ENCODE results near the gene LCN10. TPM values are rescaled to one million over a fixed set of nuclear protein-coding genes. Genes with fewer than 3 reads are reported as not detected.
A peak's percentile ranks its signal among the peaks of the same experiment; 100 is the strongest.

Gene LCN10
- total and polyA plus RNA-seq, 2 experiments from 2014 or later = not detected

GRCh38 chr9:136720898-136721338 is 21.8 kb downstream of the LCN10 start:
- Histone ChIP-seq H3K4me2 (ENCODE audit: unreplicated experiment) (no peak overlapping the region), H4K20me1 (ENCODE audit: insufficient read depth) (peaks cover 14% of the 10 kb centered on the region; the same call in 1 of the 2 replicates), H3K79me2 (ENCODE audit: insufficient read depth) (peaks cover 7% of the 10 kb centered on the region), H3K27me3 (replicated peaks; ENCODE audit: insufficient read depth) (no peaks in the 10 kb centered on the region), H3K4me3 (no peak overlapping the region), H3F3A (ENCODE audit: insufficient read depth) (peaks cover 26% of the 10 kb centered on the region), H3K36me3 (ENCODE audit: low read depth) (peaks cover 13% of the 10 kb centered on the region; the same call in 1 of the 2 replicates), H3K9me2 (ENCODE audit: insufficient read depth) (no peaks in the 10 kb centered on the region), H3K9ac (no peak overlapping the region), H3K9me3 (ENCODE audit: low read depth) (no peaks in the 10 kb centered on the region), H3K4me1 (ENCODE audit: insufficient read depth) (peaks cover 12% of the 10 kb centered on the region), H2AFZ (no peak overlapping the region), H3K27ac (no peak overlapping the region; the same call in 1 of the 2 replicates)
- in situ Hi-C loops (cut with MboI) = no loop called here
- no peak for DNase-seq
- 59 to 64% methylated on average over 11 of the region's 11 CpGs for WGBS, 2 experiments (ENCODE audit: low coverage in 1 of 2, low lambda C conversion rate in 2 of 2, missing lambda C conversion rate in 2 of 2)
- TF ChIP-seq EZH2phosphoT487 (IDR thresholded peaks at IDR 0.05; ENCODE audit: insufficient read depth, low read depth) (no peak), EZH2 (IDR thresholded peaks at IDR 0.05; ENCODE audit: insufficient read depth, poor library complexity, severe bottlenecking) (no peak)

- peak; percentile 46 for DNase-seq
- H3K4me2 ChIP-seq (ENCODE audit: unreplicated experiment) = no peak overlapping the region
These were observed 22.4 kb downstream of the LCN10 start for GRCh38 chr9:136720251-136720897.

DNA sequence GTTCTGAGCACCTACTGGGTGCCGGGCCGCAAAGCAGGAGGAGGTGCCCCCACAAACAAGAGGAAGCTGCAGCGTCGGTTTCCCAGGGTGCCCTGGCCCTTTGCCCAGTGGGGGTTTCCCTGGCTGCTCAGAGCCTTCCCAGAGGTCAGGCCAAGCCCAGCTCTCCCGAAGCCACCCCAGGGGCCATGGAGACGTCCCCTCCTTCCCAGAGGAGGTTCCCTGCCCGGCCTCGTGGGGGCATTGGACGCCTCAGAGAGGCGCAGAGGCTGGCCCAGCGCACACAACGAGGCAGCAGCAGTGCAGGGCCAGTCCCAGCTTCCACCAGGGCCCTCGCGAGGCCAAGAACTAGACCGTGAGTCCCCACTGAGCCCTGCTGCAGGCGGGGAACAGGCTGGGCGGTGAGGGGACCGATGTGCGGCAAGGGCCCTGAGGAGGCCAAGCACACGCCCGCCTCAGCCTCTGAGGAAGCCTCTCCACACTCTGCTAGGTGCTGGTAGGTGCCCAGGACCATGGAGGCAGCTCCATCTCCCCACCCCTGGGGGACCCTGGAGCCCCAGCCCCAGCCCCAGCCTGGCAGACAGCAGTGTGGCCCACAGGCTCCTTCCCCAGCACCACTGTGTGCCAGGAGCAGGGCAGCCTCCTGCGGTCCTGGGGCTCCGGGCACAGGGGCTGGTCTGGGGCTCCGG is 23.4 kb downstream of the LCN10 start:
- Histone ChIP-seq H2AFZ (no peak overlapping the region), H3F3A (ENCODE audit: insufficient read depth) (peaks cover 13% of the 10 kb centered on the region), H3K27me3 (replicated peaks; ENCODE audit: insufficient read depth) (no peaks in the 10 kb centered on the region), H3K79me2 (ENCODE audit: insufficient read depth) (no peaks in the 10 kb centered on the region), H3K9me2 (ENCODE audit: insufficient read depth) (no peaks in the 10 kb centered on the region), H4K20me1 (ENCODE audit: insufficient read depth) (0 out of 2 replicates have a peak, but pooled peaks cover 2% of the 10 kb centered on the region), H3K4me3 (no peak overlapping the region), H3K4me2 (ENCODE audit: unreplicated experiment) (no peak overlapping the region), H3K36me3 (ENCODE audit: low read depth) (0 out of 2 replicates have a peak, but pooled peaks cover 7% of the 10 kb centered on the region), H3K9me3 (ENCODE audit: low read depth) (no peaks in the 10 kb centered on the region), H3K27ac (no peak overlapping the region), H3K9ac (no peak overlapping the region), H3K4me1 (ENCODE audit: insufficient read depth) (peaks cover 7% of the 10 kb centered on the region)
- no peak for DNase-seq
- TF ChIP-seq EZH2phosphoT487 (IDR thresholded peaks at IDR 0.05; ENCODE audit: insufficient read depth, low read depth) (no peak), EZH2 (IDR thresholded peaks at IDR 0.05; ENCODE audit: insufficient read depth, poor library complexity, severe bottlenecking) (no peak)
- WGBS, 2 experiments (ENCODE audit: low coverage in 1 of 2, low lambda C conversion rate in 2 of 2, missing lambda C conversion rate in 2 of 2) = 86 to 92% methylated on average over 15 to 24 of the region's 24 CpGs
- in situ Hi-C loops (cut with MboI) = no loop called here

More at GRCh38 chr9:136720251-136720897, 22.4 kb downstream of the LCN10 start:
- Histone ChIP-seq H2AFZ (no peak overlapping the region), H3K9me2 (ENCODE audit: insufficient read depth) (no peaks in the 10 kb centered on the region), H3K36me3 (ENCODE audit: low read depth) (0 out of 2 replicates have a peak, but pooled peaks cover 11% of the 10 kb centered on the region), H3K79me2 (ENCODE audit: insufficient read depth) (peaks cover 2% of the 10 kb centered on the region; the same call in 1 of the 2 replicates), H3K27ac (no peak overlapping the region), H3F3A (ENCODE audit: insufficient read depth) (peaks cover 20% of the 10 kb centered on the region), H3K9me3 (ENCODE audit: low read depth) (no peaks in the 10 kb centered on the region), H4K20me1 (ENCODE audit: insufficient read depth) (peaks cover 9% of the 10 kb centered on the region; the same call in 1 of the 2 replicates), H3K9ac (no peak overlapping the region), H3K27me3 (replicated peaks; ENCODE audit: insufficient read depth) (no peaks in the 10 kb centered on the region), H3K4me3 (no peak overlapping the region), H3K4me1 (ENCODE audit: insufficient read depth) (peaks cover 7% of the 10 kb centered on the region)
- no peak for TF ChIP-seq EZH2phosphoT487 (IDR thresholded peaks at IDR 0.05; ENCODE audit: insufficient read depth, low read depth)
- TF ChIP-seq EZH2 (IDR thresholded peaks at IDR 0.05; ENCODE audit: insufficient read depth, poor library complexity, severe bottlenecking) = no peak
- WGBS, 2 experiments (ENCODE audit: low coverage in 1 of 2, low lambda C conversion rate in 2 of 2, missing lambda C conversion rate in 2 of 2) = 26 to 29% methylated on average over 17 to 20 of the region's 20 CpGs
- in situ Hi-C loops (cut with MboI) = no loop called here

GRCh38 chr9:136718345-136719194 is 24.2 kb downstream of the LCN10 start:
- Histone ChIP-seq H3K9me2 (ENCODE audit: insufficient read depth) (no peaks in the 10 kb centered on the region), H4K20me1 (ENCODE audit: insufficient read depth) (no peaks in the 10 kb centered on the region), H3K36me3 (ENCODE audit: low read depth) (no peaks in the 10 kb centered on the region), H2AFZ (no peak overlapping the region), H3F3A (ENCODE audit: insufficient read depth) (peaks cover 5% of the 10 kb centered on the region; the same call in 1 of the 2 replicates), H3K9ac (no peak overlapping the region), H3K9me3 (ENCODE audit: low read depth) (no peaks in the 10 kb centered on the region), H3K79me2 (ENCODE audit: insufficient read depth) (no peaks in the 10 kb centered on the region), H3K4me1 (ENCODE audit: insufficient read depth) (peaks cover 7% of the 10 kb centered on the region), H3K27ac (no peak overlapping the region), H3K4me2 (ENCODE audit: unreplicated experiment) (no peak overlapping the region), H3K4me3 (no peak overlapping the region), H3K27me3 (replicated peaks; ENCODE audit: insufficient read depth) (no peaks in the 10 kb centered on the region)
- no peak for DNase-seq
- TF ChIP-seq EZH2 (IDR thresholded peaks at IDR 0.05; ENCODE audit: insufficient read depth, poor library complexity, severe bottlenecking) (no peak), EZH2phosphoT487 (IDR thresholded peaks at IDR 0.05; ENCODE audit: insufficient read depth, low read depth) (no peak)
- WGBS, 2 experiments (ENCODE audit: low coverage in 1 of 2, low lambda C conversion rate in 2 of 2, missing lambda C conversion rate in 2 of 2) = 81 to 87% methylated on average over 15 to 20 of the region's 20 CpGs
- in situ Hi-C loops (cut with MboI) = no loop called here
